HTERT RPE-1 (cell line): ENCODE results near the gene CAPRIN2.

Experiments
- in situ Hi-C: fragments of 300-500 bp; cut with MboI; formaldehyde crosslinking; loops from 4 replicates; pipeline ENCODE4 v1.14.3; 2020; ENCODE audit warnings: low sequenced_read_pairs

Gene CAPRIN2

DNA sequence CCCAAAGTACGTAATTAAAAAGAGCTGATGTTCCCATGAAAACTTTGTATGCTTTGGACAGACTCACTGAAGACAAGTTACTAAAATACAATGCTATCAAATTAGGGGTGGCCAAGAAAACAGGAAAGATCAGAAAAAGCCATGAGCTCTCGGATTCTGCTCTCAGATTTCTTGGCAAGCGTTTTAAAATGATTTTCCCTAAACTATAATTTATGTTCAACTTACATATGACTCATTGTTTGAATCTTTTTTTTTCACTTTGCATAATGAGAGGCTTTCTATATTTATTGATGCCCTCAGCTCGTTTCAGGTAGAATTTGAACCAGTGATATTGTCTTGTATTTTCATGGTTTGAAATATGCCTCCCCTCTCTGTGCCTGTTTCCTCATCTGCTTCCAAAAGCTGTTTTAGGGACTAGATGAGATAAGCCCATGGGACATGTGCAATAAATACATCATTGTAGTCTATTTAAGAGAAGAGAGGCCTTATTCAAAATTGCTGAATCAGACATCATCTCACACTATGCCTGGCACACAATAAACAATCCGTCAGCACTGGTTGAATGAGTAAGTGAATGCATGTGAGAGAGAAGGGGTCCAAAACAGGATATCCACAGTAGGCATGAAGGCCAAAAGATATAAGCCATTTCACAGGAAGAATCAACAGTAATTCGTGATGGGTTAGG is 54.4 kb downstream of the CAPRIN2 start:
- in situ Hi-C loops: no loop called here

DNA sequence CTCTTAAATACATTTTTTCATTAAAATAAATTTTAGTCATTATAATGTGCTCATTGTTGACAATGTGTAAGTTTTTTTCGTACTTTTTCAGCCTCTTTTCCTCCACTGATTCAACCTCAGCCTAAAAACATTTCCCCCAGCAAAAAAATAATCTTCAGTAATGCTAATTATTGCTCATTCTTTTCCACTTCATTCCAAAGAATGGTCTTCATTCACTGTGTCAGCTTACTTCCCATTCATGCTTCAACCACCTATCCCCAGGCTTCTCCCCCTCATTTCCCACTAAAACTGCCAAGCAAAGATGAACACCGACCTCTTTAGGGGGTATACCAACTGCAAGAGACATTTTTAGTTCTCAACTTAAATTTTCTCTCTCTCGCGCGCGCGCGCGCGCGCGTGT is 56.4 kb downstream of the CAPRIN2 start:
- in situ Hi-C loops: no loop called here

- in situ Hi-C loops: no loop called here
Observed at GRCh38 chr12:30696943-30697342, 57.8 kb downstream of the CAPRIN2 start.

- in situ Hi-C loops: no loop called here
Observed at GRCh38 chr12:30696486-30696885, 58.3 kb downstream of the CAPRIN2 start.

GRCh38 chr12:30696103-30696408 is 58.7 kb downstream of the CAPRIN2 start:
- in situ Hi-C loops: no loop called here

GRCh38 chr12:30695199-30696102 is 59.3 kb downstream of the CAPRIN2 start, which contains the start of gene IPO8:
Gene IPO8 (minus strand): TSS chr12:30695869. CDS start chr12:30695647, 222 bp downstream.
- in situ Hi-C loops: no loop called here

DNA sequence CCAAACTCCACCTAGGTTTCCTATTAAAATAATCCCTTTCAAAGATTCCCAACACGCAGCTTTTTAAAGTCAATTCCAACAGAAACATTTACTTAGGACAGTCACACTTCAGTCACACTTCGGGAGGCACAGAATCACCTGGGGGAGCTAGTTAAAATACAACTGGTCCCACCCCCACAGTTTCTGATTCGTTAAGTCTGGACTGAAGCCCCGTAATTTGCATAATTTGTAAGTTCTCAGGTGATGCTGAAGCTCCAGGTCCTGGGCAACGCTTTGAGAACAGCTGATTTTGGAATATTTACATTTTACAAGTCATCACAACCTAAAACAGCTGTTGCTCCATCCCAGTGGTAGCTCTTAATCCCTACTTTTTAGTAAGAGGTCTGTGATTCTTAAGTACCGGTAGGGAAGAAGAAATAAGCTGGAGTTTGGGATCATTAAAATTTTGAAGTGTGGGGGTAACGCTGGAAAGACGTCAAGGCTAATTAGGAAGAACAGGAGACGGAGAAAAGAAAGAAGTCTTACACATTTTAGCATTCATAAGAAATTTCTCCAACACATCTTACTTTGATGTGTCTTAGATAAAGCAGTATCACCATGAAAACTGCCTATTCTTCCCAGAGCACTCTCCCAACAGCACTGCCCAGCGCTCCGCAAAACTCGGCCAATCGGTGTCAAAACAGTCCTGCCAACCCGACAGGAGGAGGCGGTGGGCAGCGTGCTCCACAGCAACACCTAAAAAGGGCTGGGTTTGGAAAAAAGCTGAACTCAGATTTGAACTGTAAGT is 60.1 kb downstream of the CAPRIN2 start:
- in situ Hi-C loops: no loop called here

- in situ Hi-C loops: no loop called here
Observed at GRCh38 chr12:30692470-30692869, 62.3 kb downstream of the CAPRIN2 start.

- in situ Hi-C loops: no loop called here
Observed at GRCh38 chr12:30691122-30691879, 63.5 kb downstream of the CAPRIN2 start.

GRCh38 chr12:30687265-30687986 is 67.3 kb downstream of the CAPRIN2 start:
- in situ Hi-C loops: no loop called here

- in situ Hi-C loops: no loop called here
Observed at GRCh38 chr12:30679241-30679640, 75.5 kb downstream of the CAPRIN2 start.

DNA sequence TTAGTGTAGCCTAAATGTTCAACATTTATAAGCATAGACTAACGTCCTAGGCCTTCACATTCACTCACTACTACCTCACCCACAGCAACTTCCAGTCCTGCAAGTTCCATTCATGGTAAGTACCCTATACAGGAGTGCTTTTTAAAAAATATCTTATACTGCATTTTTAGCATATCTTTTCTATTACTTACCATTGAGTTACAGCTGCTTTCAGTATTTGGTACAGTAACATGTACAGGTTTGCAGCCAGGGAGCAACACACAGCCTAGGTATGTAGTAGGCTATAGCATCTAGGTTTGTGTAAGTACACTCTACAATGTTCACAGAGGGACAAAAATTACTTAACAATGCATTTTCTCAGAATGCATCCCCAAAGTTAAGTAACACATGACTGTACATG is 76.5 kb downstream of the CAPRIN2 start:
- in situ Hi-C loops: no loop called here

- in situ Hi-C loops: no loop called here
Observed at GRCh38 chr12:30661210-30661609, 93.5 kb downstream of the CAPRIN2 start.
